GM20000 (cell line): ENCODE results near the gene RND1.

Experiments used
- DNase-seq: peaks from one replicate; pipeline ENCODE4 v3.0.0; 2012; ENCODE audit warnings: low spot score
- CTCF ChIP-seq: IDR thresholded peaks from 2 replicates; pipeline ENCODE4 v1.5.1; 2012; ENCODE audit warnings: mild to moderate bottlenecking, control low read depth; ENCODE audit errors: extremely low read depth, missing control alignments

RND1 gene

GRCh38 chr12:48816143-48816854 is 49.4 kb downstream of the RND1 start:
- no peak for TF ChIP-seq CTCF
- DNase-seq, result no peak

GRCh38 chr12:48815126-48816110 is 50.3 kb downstream of the RND1 start:
- DNase-seq, result peak; percentile 68

GRCh38 chr12:48814262-48815125 is 51.2 kb downstream of the RND1 start:
- peak; percentile 95 for DNase-seq
- TF ChIP-seq CTCF, result peak; percentile 100

More at GRCh38 chr12:48815126-48816110, 50.3 kb downstream of the RND1 start:
- no peak for TF ChIP-seq CTCF

- TF ChIP-seq CTCF, result no peak
- no peak for DNase-seq
Observed at GRCh38 chr12:48813465-48814261, 52.0 kb downstream of the RND1 start.

GRCh38 chr12:48812389-48812788 is 53.3 kb downstream of the RND1 start:
- TF ChIP-seq CTCF, result no peak

GRCh38 chr12:48811437-48812090 is 54.1 kb downstream of the RND1 start:
- no peak for DNase-seq
- TF ChIP-seq CTCF, result no peak

More at GRCh38 chr12:48812389-48812788, 53.3 kb downstream of the RND1 start:
- DNase-seq, result no peak
